ENCODE results near the gene CCDC51.
"Not testable (repeated sequence)": the region's sequence is repeated elsewhere in the genome, so short reads cannot be mapped to it uniquely, and the experiment has no call there.

- TF ChIP-seq GLIS3 (CRISPR knock-in tag; IDR thresholded peaks at IDR 0.05); ZFP3 (CRISPR knock-in tag; IDR thresholded peaks at IDR 0.05); RARB (CRISPR knock-in tag; IDR thresholded peaks at IDR 0.05); CSRNP3 (CRISPR knock-in tag; IDR thresholded peaks at IDR 0.05); TOX (CRISPR knock-in tag; IDR thresholded peaks at IDR 0.05; ENCODE audit: borderline replicate concordance); TCF4 (CRISPR knock-in tag; IDR thresholded peaks at IDR 0.05; ENCODE audit: borderline replicate concordance); ESRRG (CRISPR knock-in tag; IDR thresholded peaks at IDR 0.05); ZFP30 (CRISPR knock-in tag; IDR thresholded peaks at IDR 0.05); ZNF70 (CRISPR knock-in tag; IDR thresholded peaks at IDR 0.05): not testable (repeated sequence)
- TF ChIP-seq, protein P1, sequence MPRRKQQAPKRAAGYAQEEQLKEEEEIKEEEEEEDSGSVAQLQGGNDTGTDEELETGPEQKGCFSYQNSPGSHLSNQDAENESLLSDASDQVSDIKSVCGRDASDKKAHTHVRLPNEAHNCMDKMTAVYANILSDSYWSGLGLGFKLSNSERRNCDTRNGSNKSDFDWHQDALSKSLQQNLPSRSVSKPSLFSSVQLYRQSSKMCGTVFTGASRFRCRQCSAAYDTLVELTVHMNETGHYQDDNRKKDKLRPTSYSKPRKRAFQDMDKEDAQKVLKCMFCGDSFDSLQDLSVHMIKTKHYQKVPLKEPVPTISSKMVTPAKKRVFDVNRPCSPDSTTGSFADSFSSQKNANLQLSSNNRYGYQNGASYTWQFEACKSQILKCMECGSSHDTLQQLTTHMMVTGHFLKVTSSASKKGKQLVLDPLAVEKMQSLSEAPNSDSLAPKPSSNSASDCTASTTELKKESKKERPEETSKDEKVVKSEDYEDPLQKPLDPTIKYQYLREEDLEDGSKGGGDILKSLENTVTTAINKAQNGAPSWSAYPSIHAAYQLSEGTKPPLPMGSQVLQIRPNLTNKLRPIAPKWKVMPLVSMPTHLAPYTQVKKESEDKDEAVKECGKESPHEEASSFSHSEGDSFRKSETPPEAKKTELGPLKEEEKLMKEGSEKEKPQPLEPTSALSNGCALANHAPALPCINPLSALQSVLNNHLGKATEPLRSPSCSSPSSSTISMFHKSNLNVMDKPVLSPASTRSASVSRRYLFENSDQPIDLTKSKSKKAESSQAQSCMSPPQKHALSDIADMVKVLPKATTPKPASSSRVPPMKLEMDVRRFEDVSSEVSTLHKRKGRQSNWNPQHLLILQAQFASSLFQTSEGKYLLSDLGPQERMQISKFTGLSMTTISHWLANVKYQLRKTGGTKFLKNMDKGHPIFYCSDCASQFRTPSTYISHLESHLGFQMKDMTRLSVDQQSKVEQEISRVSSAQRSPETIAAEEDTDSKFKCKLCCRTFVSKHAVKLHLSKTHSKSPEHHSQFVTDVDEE (CRISPR knock-in tag; IDR thresholded peaks at IDR 0.05) = not testable (repeated sequence)
- TF ChIP-seq, protein P2, sequence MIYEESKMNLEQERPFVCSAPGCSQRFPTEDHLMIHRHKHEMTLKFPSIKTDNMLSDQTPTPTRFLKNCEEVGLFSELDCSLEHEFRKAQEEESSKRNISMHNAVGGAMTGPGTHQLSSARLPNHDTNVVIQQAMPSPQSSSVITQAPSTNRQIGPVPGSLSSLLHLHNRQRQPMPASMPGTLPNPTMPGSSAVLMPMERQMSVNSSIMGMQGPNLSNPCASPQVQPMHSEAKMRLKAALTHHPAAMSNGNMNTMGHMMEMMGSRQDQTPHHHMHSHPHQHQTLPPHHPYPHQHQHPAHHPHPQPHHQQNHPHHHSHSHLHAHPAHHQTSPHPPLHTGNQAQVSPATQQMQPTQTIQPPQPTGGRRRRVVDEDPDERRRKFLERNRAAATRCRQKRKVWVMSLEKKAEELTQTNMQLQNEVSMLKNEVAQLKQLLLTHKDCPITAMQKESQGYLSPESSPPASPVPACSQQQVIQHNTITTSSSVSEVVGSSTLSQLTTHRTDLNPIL (CRISPR knock-in tag; IDR thresholded peaks at IDR 0.05; ENCODE audit: low read depth) = not testable (repeated sequence)
Measured at GRCh38 chr3:48480891-48481290, 41.0 kb upstream of the CCDC51 start.

Measured in SK-N-SH treated with all-trans-retinoic acid at 6 μM for 48 hours (cell line).